Measurements from ENCODE around the gene SPATA2. TPM values are rescaled to one million over a fixed set of nuclear protein-coding genes. Genes with fewer than 3 reads are reported as not detected.

The SPATA2 gene
- total RNA-seq, 1 donor from 2014 or later: 8.7 TPM

DNA sequence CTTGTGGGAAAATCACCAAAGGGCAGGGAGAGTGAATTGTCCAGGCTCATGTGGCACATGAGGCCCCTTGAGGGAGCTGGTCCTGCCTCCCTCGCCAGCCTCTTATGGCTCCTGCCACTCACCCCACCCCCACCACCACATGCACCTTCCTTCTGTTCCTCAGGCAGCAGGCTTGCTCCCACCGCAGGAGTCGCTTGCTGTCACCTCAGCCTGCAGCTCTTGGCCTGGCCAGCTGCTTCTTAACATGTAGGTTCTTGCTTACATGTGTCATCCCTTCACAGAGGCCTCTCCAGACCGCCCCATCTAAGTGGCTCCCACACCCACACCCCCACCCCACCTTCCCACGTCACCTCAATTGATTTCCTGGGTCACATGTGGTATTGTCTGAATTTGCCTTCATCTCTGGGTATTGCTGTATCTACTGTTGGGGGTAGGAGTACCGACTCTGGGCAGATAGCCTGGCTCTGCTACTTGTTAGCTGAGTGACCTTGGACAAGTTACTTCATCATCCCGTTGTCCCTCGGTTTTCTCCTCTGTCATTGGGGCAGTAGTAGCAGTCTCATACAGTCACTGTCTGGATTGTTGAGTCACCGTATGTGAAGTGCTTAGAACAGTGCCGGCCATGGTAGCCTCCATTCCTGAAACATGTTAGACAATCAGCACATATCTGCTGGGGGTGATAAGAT is 61.0 kb downstream of the SPATA2 start:
- ATAC-seq (no peak), DNase-seq (no peak)
- Histone ChIP-seq H3K36me3 (peaks cover 57% of the 10 kb centered on the region), H3K4me3 (no peak overlapping the region), H3K27me3 (no peaks in the 10 kb centered on the region), H3K27ac (no peak overlapping the region), H3K9me3 (no peaks in the 10 kb centered on the region), H3K4me1 (peaks cover 13% of the 10 kb centered on the region)
- intact Hi-C loops (cut with DNase I): no loop called here
- TF ChIP-seq, protein P1, sequence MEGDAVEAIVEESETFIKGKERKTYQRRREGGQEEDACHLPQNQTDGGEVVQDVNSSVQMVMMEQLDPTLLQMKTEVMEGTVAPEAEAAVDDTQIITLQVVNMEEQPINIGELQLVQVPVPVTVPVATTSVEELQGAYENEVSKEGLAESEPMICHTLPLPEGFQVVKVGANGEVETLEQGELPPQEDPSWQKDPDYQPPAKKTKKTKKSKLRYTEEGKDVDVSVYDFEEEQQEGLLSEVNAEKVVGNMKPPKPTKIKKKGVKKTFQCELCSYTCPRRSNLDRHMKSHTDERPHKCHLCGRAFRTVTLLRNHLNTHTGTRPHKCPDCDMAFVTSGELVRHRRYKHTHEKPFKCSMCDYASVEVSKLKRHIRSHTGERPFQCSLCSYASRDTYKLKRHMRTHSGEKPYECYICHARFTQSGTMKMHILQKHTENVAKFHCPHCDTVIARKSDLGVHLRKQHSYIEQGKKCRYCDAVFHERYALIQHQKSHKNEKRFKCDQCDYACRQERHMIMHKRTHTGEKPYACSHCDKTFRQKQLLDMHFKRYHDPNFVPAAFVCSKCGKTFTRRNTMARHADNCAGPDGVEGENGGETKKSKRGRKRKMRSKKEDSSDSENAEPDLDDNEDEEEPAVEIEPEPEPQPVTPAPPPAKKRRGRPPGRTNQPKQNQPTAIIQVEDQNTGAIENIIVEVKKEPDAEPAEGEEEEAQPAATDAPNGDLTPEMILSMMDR (IDR thresholded peaks at IDR 0.05): no peak

DNA sequence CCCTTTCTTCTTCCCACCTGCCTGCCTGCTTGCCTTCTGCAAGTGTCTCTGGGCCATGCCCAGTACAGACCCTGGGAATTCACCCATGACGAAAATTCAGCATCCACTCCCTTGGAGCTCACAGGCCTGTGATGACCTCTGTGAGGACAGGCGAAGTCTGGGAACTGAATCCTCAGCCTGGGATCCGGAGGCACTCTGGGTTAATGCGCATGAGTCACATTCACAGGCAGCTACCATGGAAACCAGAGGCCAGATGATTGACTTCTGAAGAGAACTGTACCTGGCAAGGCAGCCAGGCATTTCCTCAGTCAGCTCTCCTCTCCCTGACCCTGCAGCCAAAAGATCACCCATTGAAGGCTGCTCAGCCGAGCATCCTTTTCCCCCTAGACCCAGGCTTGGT is 61.7 kb downstream of the SPATA2 start:
- DNase-seq (no peak), ATAC-seq (no peak)
- Histone ChIP-seq H3K9me3 (no peaks in the 10 kb centered on the region), H3K27me3 (no peaks in the 10 kb centered on the region), H3K27ac (no peak overlapping the region), H3K36me3 (peaks cover 57% of the 10 kb centered on the region), H3K4me3 (no peak overlapping the region), H3K4me1 (peaks cover 13% of the 10 kb centered on the region)
- TF ChIP-seq, protein P1 (IDR thresholded peaks at IDR 0.05): no peak
- intact Hi-C loops (cut with DNase I): no loop called here

Other genes with a start within 250 kb of the SPATA2 start
- gene B4GALT5, start 201.7 kb downstream of the SPATA2 start, total RNA-seq: 46.1 TPM
- gene SLC9A8, start 102.7 kb downstream of the SPATA2 start, total RNA-seq: 15.0 TPM
- gene RNF114, start 20.9 kb upstream of the SPATA2 start, total RNA-seq: 74.7 TPM
- gene SNAI1, start 67.5 kb upstream of the SPATA2 start, total RNA-seq: 10.6 TPM
- gene UBE2V1, start 197.6 kb upstream of the SPATA2 start, total RNA-seq: 83.2 TPM
- 31.3 TPM for gene PEDS1, start 238.2 kb upstream of the SPATA2 start, total RNA-seq

All from upper lobe of right lung (tissue), 1 donor.